ENCODE data around the gene SERF2.

- TF ChIP-seq POLR2A (IDR thresholded peaks at IDR 0.05): no peak
- TF ChIP-seq, protein P1, sequence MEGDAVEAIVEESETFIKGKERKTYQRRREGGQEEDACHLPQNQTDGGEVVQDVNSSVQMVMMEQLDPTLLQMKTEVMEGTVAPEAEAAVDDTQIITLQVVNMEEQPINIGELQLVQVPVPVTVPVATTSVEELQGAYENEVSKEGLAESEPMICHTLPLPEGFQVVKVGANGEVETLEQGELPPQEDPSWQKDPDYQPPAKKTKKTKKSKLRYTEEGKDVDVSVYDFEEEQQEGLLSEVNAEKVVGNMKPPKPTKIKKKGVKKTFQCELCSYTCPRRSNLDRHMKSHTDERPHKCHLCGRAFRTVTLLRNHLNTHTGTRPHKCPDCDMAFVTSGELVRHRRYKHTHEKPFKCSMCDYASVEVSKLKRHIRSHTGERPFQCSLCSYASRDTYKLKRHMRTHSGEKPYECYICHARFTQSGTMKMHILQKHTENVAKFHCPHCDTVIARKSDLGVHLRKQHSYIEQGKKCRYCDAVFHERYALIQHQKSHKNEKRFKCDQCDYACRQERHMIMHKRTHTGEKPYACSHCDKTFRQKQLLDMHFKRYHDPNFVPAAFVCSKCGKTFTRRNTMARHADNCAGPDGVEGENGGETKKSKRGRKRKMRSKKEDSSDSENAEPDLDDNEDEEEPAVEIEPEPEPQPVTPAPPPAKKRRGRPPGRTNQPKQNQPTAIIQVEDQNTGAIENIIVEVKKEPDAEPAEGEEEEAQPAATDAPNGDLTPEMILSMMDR (IDR thresholded peaks at IDR 0.05): no peak
Observed at GRCh38 chr15:43799209-43799944, 7.3 kb downstream of the SERF2 start.
